NCI-H128 (cell line): ENCODE data around the gene ZFP36.
"Not testable (repeated sequence)": the region's sequence is repeated elsewhere in the genome, so short reads cannot be mapped to it uniquely, and the experiment has no call there.

Source experiments
- DNase-seq: peaks from one replicate; lab custom pipeline; 2025; ENCODE audit not compliant: unreplicated experiment; lab: John Stamatoyannopoulos, UW

The ZFP36 gene

DNA sequence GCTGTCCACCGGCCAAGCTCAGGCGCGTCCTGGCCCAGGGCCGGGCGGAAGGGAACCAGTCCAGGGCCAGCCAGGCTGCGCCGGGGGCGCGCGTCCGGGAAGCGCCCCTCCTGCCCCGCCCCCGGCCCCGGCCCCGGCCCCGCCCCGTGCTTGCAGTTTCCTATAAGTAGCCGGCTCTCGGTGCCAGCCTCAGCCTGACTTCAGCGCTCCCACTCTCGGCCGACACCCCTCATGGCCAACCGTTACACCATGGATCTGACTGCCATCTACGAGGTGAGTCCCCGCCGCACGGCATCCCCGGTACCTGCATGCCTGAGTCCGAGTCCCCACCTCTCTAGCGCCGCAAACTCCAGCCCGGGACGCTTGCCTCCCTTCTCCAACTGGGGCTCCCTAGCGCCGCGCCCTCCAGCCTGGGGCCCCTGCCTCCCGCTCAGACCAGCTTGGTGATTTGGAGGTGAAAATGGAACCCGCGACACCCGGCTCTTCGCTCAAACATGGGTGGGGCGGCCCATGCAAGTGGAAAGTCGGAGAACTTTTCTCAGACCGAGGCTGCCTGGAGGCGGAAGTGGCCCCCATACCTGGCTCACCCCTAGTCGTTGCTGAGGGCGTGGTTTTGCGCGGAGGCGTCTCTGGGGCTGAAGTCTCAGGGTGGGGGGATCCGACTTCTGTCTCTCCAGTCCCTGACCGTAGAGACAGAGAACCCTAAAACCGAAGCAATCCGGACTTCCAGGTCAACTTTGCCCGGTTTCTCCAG, at the start of gene ZFP36:
TSS of gene ZFP36 (plus strand) at position 192 of the 754 bp plus-strand sequence. CDS start at position 250, 58 bp downstream.
- peak; percentile 13 for DNase-seq

DNA sequence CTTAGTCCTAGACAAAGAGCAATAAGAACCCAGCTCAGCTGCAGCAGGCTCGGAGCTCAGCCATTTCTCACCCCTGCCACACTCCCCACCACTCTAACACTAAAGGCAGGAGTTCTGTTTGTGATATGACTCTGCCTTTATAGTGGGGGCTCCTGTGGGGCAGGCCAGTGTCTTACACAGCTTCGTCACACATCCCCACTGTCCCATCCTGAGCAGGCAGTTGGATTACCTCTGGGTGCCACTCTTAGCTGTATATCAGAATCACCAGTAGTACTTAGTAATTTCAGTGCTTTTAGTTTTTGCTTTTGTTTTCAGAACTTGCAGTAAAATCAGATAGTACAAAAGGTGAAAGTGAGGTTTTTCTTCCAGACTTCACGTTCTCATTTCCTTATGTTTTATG, 47.6 kb upstream of the ZFP36 start:
- no peak for DNase-seq

- no peak for DNase-seq
Measured at GRCh38 chr19:39360599-39360998, 46.0 kb upstream of the ZFP36 start.

GRCh38 chr19:39362682-39363657, 43.7 kb upstream of the ZFP36 start:
- no peak for DNase-seq

GRCh38 chr19:39363901-39364457, 42.7 kb upstream of the ZFP36 start:
- no peak for DNase-seq

DNA sequence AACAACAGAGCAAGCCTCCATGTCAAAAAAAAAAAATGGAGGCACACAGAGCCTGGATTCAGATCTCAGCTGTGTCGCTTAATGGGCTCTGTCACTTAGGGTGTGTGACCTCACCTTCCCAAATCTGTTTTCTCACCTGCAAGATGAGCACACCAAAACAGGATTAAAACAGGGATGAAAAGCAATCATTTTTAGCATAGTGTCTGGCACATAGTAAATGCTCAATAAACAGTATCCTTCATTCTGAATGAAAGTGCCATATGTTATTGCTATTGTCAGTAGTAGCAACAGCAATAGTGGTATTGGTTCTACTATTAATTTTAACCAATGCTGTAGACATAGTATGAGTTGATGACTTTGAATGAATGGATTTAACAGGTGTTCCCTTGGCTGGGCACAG, 41.1 kb upstream of the ZFP36 start:
- DNase-seq, result no peak

- DNase-seq, result no peak
Measured at GRCh38 chr19:39369200-39369599, 37.4 kb upstream of the ZFP36 start.

GRCh38 chr19:39370735-39371134, 35.9 kb upstream of the ZFP36 start:
- DNase-seq, result no peak

DNA sequence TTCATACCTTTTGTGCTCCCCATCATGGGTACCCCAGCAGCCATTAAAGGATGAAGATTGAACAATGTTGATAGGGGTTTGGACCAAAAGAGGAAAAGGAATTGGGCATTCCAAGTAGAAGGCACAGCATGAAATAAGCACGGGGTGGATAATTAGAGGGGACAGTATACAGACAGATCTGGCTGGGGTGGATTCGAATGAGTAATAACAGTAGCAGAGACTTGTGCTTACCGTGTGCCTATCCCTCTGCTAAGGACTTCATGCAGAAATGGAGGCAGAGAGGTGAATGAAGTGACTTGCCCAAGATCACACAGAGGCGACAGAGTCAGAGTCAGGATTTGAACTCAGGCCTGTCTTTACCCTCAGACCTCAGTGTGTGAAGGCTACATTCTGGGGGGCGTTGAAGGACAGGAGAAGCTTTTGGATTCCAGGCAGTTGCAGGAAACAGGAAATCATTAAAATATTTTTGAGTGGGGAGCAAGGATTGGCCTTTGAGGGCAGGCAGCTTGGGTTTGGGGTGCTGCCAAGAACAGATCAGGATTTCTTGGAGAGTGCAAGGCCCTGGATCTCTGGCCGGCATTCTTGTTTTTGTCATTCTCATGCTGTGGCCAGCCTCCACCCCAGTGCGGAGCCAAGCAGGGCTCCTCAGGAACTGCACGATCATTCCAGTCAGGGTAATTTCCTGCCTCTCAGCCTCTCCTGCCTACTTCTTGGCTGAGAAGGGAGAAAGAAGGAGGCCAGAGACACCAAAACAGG, 34.4 kb upstream of the ZFP36 start:
- no peak for DNase-seq

DNA sequence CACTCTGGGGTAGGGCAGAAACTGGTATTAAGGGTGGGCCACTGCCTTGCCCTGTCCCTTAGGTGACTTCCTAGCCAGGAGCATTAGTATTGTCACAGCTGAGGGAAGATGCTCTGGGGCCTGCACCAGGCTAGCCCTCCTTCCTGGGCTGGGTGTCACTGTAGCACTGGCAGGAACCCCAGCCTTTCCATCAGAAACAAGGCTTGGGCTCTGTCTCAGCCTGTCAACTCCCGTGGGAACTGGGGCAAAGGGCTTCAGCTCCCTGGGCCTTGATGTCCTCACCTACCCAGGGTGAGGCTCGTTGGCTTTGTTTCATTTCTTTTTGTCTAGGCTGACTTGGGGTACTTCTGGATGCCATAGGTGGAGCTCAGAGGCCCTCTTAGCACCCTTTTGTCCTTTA, 33.7 kb upstream of the ZFP36 start:
- DNase-seq, result no peak

GRCh38 chr19:39375929-39376328, 30.7 kb upstream of the ZFP36 start:
- DNase-seq, result no peak

DNA sequence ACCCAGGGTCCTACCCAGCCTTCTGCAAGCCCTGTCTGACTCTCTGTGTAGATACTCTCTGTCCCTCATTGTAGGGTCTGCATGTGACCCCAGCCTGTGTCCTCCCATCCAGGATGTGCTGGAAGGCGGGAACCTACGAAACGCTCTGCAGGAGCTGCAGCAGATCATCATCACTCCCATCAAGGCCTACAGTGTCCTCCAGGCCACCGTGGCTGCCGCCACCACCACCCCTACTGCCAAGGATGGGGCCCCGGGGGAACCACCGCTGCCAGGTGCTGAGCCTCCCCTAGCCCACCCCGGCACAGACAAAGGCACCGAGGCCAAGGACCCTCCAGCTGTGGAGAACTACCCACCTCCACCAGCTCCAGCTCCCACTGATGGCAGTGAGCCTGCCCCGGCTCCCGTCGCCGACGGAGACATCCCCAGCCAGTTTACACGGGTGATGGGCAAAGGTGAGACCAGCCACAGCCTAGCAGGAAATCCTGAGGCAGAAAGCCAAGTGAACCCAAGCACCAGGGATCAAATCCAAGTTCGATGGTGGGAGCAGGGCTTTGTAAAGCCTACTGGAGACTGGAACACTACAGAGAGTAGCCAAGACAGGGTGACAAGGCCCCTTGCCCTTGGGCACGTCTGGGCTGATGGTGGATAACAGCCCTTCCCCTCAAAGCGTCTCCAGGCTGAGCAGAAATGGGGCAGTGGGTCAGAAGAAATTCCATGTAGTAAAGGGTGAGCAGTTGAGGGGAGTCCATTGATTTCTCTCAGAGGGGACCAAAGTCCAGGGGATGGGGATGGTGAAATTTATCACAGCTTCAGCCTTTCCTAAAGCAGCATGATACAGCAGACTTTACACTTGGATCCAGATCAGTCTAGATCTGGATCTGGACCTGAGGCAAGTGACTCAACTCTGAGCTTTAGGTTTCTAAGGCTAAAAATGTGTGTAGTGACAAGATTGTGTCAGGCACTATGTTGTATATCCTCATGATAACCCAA, 29.0 kb upstream of the ZFP36 start:
- no peak for DNase-seq

DNA sequence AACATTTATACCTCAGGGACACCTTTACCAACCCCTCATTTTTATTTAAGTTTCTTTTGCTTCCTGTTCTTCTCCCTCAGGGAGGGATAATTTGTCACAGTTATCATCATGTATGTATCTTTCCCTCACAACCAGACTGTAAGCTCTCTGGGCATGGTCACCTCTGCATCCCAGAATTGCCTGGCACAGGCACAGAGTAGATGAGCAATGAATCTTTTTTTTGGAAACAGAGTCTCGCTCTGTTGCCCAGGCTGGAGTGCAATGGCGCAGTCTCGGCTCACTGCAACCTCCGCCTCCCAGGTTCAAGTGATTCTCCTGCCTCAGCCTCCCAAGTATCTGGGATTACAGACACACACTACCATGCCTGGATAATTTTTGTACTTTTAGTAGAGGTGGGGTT, 27.3 kb upstream of the ZFP36 start:
- not testable (repeated sequence) for DNase-seq

DNA sequence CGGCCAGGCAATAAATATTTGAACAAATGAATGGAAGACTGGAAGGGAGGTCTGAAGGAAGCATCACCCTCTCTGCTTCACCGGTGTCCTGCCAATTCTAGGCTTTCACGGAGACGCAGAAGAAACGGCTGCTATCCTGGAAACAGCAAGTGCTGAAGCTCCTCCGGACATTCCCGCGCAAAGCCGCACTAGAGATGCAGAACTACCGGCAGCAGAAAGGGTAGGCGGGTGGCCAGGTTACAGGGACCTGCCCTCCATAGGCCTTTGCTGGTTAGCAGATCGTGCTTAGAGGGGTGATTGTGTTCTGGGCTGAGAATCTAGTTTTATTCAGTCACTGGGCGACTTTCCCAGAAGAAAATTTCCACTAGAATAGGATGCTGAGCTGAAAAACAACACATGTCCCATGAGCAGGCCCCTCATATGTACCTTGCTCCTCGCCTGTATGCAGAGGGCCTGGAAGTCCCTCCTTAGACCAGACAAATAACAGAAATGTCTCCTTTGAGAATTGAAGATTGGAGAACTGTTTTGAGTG, 26.7 kb upstream of the ZFP36 start:
- no peak for DNase-seq

GRCh38 chr19:39380521-39381502, 25.8 kb upstream of the ZFP36 start:
- no peak for DNase-seq

- no peak for DNase-seq
Measured at GRCh38 chr19:39381910-39382611, 24.6 kb upstream of the ZFP36 start.

DNA sequence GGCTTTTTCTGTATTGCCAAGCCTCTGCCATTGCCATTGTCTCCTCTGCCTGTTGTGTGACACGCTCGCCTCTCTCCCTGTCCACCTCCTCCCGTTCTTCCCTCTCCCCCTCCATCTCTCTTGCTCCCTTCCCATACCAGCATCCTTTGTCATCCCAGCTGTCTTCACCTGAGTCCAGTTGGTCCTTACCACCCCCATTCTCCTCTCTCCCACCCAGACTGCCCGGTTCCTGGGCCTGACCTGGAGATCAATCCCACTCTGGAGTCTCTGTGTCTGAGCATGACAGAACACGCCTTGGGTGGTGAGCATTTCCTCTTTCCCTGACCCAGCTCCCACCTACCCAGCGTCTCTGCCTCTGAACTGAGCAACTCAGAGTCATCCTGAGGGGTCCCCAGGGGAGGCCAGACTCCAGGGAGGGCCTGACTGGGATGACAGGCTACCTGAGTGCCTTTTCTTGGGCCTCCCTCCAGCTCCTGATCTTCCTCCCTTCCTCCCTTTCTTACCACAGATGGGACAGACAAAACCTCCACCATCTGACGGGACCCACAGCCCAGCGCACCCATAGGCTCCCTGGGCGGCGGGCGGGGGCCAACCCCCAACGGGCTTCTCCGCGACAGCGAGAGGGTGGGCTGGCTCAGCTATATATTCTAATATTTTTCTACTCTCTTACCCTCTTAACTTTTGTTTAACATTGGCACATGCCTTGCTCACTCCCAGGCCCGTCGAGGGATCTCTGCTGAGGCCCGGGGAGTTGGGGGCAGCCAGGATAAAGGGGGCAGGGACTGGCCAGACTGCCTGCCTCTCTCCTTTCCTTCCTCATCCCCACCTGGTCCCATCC, 23.4 kb upstream of the ZFP36 start:
- no peak for DNase-seq
